Fibroblast of skin of left quadriceps (primary cell): Measurements from ENCODE around the gene NT5DC4.

Experiments
- DNase-seq, 2 experiments: peaks; one replicate each; pipeline ENCODE4 v3.0.0-alpha.2; 2013; ENCODE audit warnings: low read depth in 2 of 2

NT5DC4 gene

GRCh38 chr2:112754564-112754963, 33.7 kb downstream of the NT5DC4 start:
- no peak for DNase-seq

- DNase-seq: no peak
Observed at GRCh38 chr2:112755444-112755843, 34.6 kb downstream of the NT5DC4 start.

DNA sequence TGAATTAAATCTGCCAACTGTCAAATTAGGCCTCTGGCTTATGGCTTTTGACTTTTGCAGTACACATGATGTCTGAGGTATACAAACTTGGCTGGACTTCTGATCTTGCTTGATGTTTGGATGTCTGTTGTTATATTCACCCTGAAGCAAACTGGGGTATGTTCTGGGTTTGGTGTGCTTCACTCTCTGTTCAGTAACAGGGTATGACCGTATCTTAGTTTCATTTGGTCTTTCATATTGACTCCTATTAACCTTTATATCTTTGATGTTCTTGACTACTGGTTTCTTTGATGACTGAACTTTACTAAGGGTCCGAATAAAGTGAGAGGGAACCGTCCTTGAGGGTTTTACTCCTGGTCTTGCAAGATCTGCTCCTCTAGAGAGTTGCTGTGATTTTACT, 35.4 kb downstream of the NT5DC4 start:
- DNase-seq: no peak

DNA sequence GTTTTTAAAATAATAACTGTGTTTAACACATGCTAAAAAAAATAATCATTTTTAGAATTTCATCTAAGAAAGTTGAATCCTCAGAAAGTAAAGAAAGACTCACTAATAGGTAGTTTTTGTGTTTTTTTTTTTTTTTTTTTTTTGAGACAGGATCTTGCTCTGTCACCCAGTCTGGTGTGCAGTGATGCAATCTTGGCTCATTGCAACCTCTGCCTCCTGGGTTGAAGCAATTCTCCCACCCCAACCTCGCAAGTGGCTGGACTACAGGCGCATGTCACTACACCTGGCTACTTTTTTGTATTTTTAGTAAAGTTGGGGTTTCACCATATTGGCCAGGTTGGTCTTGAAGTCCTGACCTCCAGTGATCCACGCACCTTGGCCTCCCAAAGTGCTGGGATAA, 36.4 kb downstream of the NT5DC4 start:
- no peak for DNase-seq

DNA sequence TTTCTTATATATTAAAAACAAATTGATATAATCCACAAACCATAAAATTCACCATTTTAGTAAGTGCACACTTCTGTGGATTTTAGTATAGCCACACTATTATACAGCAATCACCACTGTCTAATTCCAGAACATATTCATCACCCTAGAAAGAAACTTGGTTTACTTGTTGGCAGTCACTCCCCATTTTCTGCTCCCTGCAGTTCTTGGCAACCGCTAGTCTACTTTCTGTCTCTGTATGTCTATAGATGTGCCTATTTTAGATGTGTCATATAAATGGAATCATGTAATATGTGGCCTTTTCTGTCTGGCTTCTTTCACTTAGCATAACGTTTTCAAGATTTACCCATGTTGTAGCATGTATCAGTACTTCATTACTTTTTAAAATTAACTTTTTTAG, 37.9 kb downstream of the NT5DC4 start:
- DNase-seq: no peak

DNA sequence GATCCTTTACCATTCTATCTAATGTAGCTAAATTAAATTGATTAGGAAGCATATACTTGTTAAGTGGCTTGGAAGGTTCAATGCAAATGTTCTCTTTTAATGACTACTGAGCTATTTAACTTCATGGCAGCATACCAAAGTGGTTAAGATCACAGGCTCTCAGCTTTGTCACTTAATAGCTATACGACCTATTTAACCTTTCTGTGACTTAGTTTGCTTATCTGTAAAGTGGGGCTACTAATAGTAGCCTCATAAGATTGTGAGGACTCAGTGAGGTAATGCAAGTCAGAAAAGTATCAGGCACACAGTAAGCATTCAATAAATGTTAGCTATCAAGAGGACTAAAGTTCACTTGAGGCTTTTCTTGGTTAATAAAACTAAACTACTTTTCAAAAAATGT, 39.3 kb downstream of the NT5DC4 start:
- DNase-seq: no peak

GRCh38 chr2:112762276-112762675, 41.5 kb downstream of the NT5DC4 start:
- DNase-seq: no peak

DNA sequence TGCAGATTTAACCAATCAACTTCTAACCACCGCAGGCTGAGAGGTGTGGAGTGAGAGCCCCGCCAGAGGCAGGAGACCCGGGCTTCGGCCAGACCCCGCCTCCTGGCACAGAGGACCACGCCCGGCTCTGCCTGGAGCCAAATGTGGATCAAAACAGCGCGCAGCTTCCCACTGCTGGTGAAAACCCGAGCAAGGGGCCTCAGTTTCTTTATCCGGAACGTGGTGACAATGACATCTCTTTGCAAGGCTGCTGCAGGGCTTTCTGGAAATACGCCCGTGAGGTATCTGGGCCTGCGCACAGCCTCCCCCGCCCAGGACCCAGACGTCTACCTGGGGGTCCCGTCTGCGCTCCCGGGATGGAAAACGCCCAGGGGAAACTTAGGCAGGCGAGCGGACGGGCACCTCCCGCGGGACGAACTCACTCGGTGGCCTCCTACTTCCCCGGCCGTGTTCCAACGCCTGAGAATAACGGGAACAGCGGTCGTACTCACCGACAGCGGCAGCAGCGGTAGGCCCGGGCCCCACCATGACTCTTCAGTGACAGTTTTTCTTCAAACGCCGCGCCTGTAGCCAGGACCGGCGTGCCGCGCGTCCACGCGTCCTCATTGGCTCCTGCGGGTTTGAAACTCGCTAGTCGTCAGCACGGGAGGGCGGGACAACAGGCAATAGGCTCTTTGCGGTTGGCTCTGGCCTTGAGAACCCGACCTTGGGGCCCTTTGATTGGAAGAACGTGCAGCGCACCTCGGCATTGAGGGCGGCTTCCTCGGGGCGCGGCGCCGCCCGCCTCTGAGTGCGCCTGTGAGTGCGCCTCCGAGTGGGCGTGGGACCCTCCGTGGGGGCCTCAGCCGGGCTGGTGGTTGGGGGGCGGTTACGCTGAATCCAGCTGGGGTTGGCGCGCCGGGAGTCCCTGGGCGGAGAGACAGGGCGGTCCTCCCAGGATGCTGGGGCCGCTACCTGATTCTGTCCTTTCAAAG, 43.5 kb downstream of the NT5DC4 start, which contains the start of gene CKAP2L:
Gene CKAP2L, minus strand, starts transcription at position 539 of the 974 bp plus-strand sequence. Its CDS starts 11 bp downstream, at position 528.
- DNase-seq: peak; percentile 94 to 96

- no peak for DNase-seq
Observed at GRCh38 chr2:112765251-112765650, 44.4 kb downstream of the NT5DC4 start.

DNA sequence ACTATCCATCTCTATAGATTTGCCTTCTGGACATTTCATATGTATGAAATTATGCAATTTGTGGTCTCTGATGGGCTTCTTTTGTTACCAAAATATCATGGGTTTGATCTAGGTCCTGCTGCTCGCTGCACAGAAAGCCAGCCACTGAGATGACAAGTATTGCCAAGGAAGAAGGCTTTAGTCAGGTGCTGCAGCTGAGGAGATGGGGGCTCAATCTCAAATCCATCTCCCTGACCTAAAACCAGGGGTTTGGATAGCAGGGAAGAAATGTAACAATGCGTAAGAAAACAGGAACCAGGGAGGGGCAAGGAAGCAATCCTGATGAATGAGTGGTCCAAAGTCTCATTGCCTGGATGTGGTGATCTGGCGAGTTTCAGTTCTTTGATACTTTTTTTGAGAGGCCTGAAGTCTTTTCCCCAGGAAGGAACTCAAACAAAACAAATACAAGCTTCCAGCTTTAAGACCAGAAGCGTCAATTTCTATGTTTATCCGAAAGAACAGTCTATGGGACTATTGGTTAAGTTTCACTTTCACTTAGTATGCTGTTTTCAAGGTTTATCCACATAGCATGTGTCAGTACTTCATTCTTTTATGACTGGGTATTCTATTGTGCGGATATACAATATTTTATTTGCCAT, 47.0 kb downstream of the NT5DC4 start:
- no peak for DNase-seq

GRCh38 chr2:112768432-112768831, 47.6 kb downstream of the NT5DC4 start:
- DNase-seq: no peak

GRCh38 chr2:112772322-112772721, 51.5 kb downstream of the NT5DC4 start:
- DNase-seq: no peak

DNA sequence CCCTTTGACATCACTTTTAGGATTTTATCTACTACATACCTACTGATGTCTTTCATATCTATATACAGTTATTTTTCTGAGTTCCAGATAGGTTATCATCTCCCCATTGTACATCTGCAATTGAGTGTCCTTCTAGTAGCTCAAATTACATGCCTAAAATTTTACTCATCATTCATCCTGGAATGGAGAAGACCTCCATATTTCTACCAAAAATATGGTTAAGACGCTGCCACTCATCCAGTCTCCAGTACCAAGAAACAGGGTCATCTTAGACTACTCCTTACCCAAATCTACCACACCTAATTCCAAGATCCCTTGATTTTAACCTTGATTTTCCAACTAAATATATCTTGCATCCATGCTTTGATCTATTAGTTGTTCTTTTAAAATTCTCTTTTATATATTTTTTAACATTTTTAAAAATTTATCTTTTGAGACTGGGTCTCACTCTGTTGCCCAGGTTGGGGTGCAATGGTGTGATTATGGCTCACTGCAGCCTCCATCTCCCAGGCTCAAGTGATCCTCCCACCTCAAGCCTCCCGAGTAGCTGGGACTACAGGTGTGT, 52.2 kb downstream of the NT5DC4 start:
- no peak for DNase-seq

DNA sequence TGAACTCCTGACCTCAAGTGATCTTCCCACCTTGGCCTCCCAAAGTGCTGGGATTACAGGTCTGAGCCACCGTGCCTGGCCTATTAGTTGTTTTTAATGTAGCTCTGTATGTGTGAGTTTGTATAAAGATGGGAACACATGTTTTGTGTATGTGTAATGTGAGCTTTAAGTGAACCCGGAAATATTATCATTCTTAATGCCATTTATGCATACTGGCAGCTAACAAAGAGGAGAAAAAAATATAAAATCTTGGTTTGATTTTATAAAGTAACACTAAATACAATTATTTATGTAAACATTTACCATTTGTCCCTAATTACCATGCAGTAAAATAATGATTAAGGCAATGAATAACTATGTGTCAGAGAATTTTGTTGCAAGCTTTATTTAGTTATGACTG, 52.7 kb downstream of the NT5DC4 start:
- DNase-seq: no peak

- DNase-seq: no peak
Observed at GRCh38 chr2:112774536-112775285, 53.9 kb downstream of the NT5DC4 start.

GRCh38 chr2:112776113-112776512, 55.3 kb downstream of the NT5DC4 start:
- no peak for DNase-seq

- DNase-seq: no peak
Observed at GRCh38 chr2:112777036-112777435, 56.2 kb downstream of the NT5DC4 start.

DNA sequence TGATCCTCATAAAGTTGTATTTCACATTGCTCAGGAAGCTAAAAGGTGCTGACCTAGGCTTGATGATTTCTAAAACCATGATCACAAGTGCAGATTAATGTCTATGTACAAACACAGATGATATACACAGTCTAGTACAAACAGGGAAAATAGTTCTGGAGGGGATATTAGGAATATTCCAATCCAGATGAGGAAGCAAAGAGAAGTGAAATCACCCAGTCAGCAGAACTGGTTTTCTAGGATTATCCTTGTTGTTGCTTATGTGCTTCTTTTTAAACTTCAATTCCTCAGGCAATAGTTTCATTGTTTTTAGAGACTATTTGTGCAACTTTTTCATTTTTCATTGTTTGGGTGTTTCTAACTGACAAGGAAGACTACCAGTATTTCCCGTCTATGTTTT, 58.8 kb downstream of the NT5DC4 start:
- no peak for DNase-seq

GRCh38 chr2:112782234-112782799, 61.5 kb downstream of the NT5DC4 start:
- DNase-seq: no peak

DNA sequence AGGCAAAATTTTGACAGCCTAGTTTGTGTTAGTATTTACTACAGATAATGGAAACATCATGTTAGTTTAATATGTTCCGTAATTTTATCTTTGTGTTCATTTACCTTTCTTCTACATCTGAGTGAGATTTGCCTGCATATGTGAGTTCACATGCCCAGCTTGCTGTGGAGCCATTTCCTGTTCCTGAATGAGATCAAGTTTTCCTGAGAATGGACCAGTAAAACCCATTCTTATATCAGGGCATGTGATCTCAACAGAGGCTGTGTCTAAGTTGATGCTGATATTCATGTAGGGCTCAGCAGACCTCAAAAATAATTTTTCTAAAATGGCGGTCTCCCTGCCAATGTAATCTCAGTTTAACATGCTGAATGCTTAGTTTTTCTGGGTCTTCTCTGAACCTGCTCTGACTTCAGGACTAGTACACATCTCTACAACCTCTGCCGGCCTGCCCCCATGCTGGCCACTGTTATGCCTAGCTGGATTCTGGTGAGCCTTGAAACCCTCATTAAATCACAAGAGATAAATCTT, 62.4 kb downstream of the NT5DC4 start:
- DNase-seq: no peak
